BLaER1 (cell line): ENCODE measurements around the gene PHF20.
"Not testable (repeated sequence)": the region's sequence is repeated elsewhere in the genome, so short reads cannot be mapped to it uniquely, and the experiment has no call there.

ENCODE experiments used
- H3K27ac ChIP-seq: shearing (Covaris generic); formaldehyde crosslinking; 2 replicates; pipeline ENCODE4 v1.8.1; 2022
- H3K27me3 ChIP-seq: shearing (Covaris generic); formaldehyde crosslinking; 2 replicates; pipeline ENCODE4 v1.8.1; 2022
- H3K36me3 ChIP-seq: shearing (Covaris generic); formaldehyde crosslinking; 2 replicates; pipeline ENCODE4 v1.8.1; 2022
- H3K4me1 ChIP-seq: shearing (Covaris generic); formaldehyde crosslinking; 2 replicates; pipeline ENCODE4 v1.8.1; 2022
- H3K4me2 ChIP-seq: shearing (Covaris generic); formaldehyde crosslinking; 2 replicates; pipeline ENCODE4 v1.8.1; 2022
- H3K4me3 ChIP-seq: shearing (Covaris generic); formaldehyde crosslinking; 2 replicates; pipeline ENCODE4 v1.8.1; 2022
- H3K9ac ChIP-seq: shearing (Covaris generic); formaldehyde crosslinking; 2 replicates; pipeline ENCODE4 v1.8.1; 2022
- H3K9me3 ChIP-seq: shearing (Covaris generic); formaldehyde crosslinking; 2 replicates; pipeline ENCODE4 v1.8.1; 2022
- H4K20me1 ChIP-seq: shearing (Covaris generic); formaldehyde crosslinking; 2 replicates; pipeline ENCODE4 v1.8.1; 2022
- Cebpa-rat ChIP-seq: shearing (Covaris generic); IDR thresholded peaks from 2 replicates; pipeline ENCODE4 v1.8.1; 2022

The PHF20 gene

DNA sequence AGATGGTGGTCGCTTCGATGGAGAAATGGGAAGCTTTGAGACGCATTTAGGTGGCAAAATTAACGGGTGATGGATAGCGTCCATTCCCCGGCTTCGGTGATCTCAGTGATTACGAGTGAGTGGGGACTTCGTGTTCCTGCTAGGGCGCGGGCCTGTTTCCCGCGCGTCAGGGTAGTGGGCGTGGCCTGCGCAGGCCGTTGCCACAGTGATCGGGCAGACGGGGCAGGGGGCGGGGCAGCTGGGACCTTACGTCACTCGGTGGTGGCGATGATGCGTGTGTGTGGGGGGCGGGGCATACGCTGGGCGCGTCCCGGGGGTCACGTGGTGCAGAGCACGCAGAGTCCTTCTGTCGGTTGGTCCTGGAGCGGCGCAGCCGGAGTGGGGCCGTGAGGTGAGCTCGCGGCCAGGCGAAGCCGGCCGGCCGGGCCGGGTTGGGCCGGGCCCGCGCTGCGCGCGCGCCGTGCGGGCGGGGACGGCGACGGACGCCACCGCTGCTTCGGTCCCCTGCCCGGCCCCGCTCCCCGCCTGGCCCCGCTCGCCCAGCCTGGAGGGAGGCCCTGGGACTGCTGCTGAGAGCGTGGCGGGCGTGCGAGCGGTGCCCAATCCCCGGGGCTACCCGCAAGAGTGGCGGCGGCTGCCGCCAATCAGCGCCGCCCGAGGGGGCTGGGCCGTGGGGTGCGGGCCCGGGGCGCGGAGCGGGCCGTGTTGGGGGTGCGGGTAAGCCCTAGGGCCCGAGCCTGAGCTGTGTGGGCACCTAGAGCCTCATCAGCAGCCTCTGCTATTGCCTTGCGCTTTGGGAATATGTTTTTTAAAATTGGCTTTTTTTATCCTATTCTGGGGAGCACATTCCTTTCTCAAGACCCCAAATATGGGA is at the start of gene PHF20:
TSS of gene PHF20 (plus strand) at position 327 of the 874 bp plus-strand sequence. CDS start 29,508 bp downstream, outside the sequence.
- Histone ChIP-seq H3K27ac (peak within 1 kb of the TSS; percentile 92), H3K36me3 (peaks cover 25% of the 10 kb centered on the region; the same call in 1 of the 2 replicates), H3K27me3 (no peaks in the 10 kb centered on the region), H3K4me3 (peak within 1 kb of the TSS; percentile 80), H3K4me1 (peaks cover 72% of the 10 kb centered on the region), H3K9ac (peak within 1 kb of the TSS; percentile 91), H3K9me3 (no peaks in the 10 kb centered on the region), H3K4me2 (peak within 1 kb of the TSS; percentile 97), H4K20me1 (peaks cover 42% of the 10 kb centered on the region)
- no peak for TF ChIP-seq Cebpa-rat

- H3K36me3 ChIP-seq, result peaks cover 100% of the 10 kb centered on the region
- not testable (repeated sequence) for H3K9ac ChIP-seq, H3K27me3 ChIP-seq, H3K4me1 ChIP-seq, H3K9me3 ChIP-seq, H3K4me2 ChIP-seq, H3K27ac ChIP-seq, H3K4me3 ChIP-seq
- H4K20me1 ChIP-seq, result peaks cover 100% of the 10 kb centered on the region
These were observed 48.6 kb upstream of the PHF20 start for GRCh38 chr20:35723275-35723639.

DNA sequence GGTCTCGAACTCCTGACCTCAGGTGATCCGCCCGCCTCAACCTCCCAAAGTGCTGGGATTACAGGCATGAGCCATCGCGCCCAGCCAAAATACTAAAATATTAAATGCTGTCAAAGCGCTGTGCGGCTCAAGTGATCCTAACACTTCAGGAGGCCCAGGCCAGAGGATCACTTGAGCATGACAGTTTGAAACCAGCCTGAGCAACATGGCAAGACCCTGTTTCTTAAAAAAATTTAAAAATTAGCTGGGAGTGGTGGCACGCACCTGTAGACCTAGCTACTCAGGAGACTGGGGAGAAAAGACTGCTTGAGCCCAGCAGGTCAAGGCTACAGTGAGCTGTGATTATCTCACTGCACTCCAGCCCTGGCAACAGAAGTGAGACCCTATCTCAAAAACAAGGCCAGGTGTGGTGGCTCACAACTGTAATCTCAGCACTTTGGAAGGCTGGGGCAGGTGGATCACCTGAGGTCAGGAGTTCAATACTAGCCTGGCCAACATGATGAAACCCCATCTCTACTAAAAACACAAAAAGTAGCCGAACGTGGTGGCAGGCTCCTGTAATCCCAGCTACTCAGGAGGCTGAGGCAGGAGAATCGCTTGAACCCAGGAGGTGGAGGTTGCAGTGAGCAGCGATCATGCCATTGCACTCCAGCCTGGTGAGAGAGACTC is 48.0 kb upstream of the PHF20 start:
- not testable (repeated sequence) for H3K27me3 ChIP-seq, H3K4me1 ChIP-seq, H3K4me2 ChIP-seq, H3K4me3 ChIP-seq, H3K27ac ChIP-seq, H3K9ac ChIP-seq, H3K9me3 ChIP-seq
- Histone ChIP-seq H4K20me1 (peaks cover 100% of the 10 kb centered on the region), H3K36me3 (peaks cover 100% of the 10 kb centered on the region)

DNA sequence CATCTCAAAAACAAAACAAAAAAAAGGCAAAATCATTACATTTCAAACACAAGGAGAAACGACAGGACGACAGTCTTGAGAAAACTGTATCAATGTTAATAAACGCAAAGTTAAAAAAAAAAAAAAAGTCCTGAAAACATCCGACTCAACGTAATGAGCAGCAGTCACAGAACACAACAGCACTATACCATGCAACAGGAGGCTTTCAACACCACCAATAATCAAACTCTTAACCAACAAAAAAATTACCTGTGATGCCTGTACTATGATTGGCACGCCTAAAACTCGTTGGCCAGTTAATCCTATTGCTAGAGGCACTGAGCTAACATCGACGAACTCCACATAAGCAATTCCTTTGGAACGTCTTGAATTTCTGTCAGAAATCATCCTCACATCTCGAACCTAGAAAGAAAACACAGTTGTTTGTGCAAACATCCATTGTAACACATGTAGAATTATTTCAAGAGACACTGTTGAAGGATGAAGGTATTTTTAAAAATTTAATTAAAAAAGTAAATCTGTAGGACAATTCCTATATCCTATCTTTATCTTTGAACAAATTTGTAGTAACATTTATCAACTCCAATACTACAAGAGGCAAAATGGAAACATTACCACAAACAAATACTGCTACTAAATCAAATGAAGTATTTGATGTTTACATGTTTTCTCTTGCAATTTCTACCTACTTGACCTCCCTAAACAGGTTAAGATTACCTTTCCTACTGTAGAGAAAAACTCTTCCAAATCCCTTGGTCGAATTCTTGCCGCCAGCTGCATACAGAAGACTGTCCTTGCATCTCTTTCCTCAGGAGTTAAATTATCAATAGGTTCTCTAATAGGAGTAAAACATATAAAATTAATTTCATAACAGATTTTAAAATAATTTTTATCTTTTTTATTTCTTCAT is 47.2 kb upstream of the PHF20 start:
- no peak overlapping the region for H3K4me2 ChIP-seq
- H3K4me1 ChIP-seq, result no peaks in the 10 kb centered on the region
- no peak overlapping the region for H3K9ac ChIP-seq
- no peak overlapping the region for H3K4me3 ChIP-seq
- peaks cover 100% of the 10 kb centered on the region for H3K36me3 ChIP-seq
- no peaks in the 10 kb centered on the region for H3K27me3 ChIP-seq
- H3K27ac ChIP-seq, result no peak overlapping the region
- TF ChIP-seq Cebpa-rat, result no peak
- H4K20me1 ChIP-seq, result peaks cover 100% of the 10 kb centered on the region
- H3K9me3 ChIP-seq, result no peaks in the 10 kb centered on the region

GRCh38 chr20:35726842-35727711 is 44.7 kb upstream of the PHF20 start:
- H3K27ac ChIP-seq, result no peak overlapping the region
- TF ChIP-seq Cebpa-rat, result no peak; the same call in 1 of the 2 replicates
- H3K9ac ChIP-seq, result no peak overlapping the region
- H3K4me1 ChIP-seq, result no peaks in the 10 kb centered on the region
- peaks cover 100% of the 10 kb centered on the region for H4K20me1 ChIP-seq
- peaks cover 100% of the 10 kb centered on the region for H3K36me3 ChIP-seq
- no peak overlapping the region for H3K4me3 ChIP-seq
- H3K27me3 ChIP-seq, result no peaks in the 10 kb centered on the region
- H3K4me2 ChIP-seq, result no peak overlapping the region
- no peaks in the 10 kb centered on the region for H3K9me3 ChIP-seq

GRCh38 chr20:35729283-35729807 is 42.5 kb upstream of the PHF20 start:
- no peak overlapping the region for H3K4me3 ChIP-seq
- H3K4me2 ChIP-seq, result no peak overlapping the region
- no peaks in the 10 kb centered on the region for H3K9me3 ChIP-seq
- H3K27ac ChIP-seq, result no peak overlapping the region
- H3K27me3 ChIP-seq, result no peaks in the 10 kb centered on the region
- no peak for TF ChIP-seq Cebpa-rat
- peaks cover 100% of the 10 kb centered on the region for H4K20me1 ChIP-seq
- no peak overlapping the region for H3K9ac ChIP-seq
- peaks cover 100% of the 10 kb centered on the region for H3K36me3 ChIP-seq
- 0 out of 2 replicates have a peak, but pooled peaks cover 5% of the 10 kb centered on the region for H3K4me1 ChIP-seq

- 0 out of 2 replicates have a peak, but pooled peaks cover 9% of the 10 kb centered on the region for H3K4me1 ChIP-seq
- H3K36me3 ChIP-seq, result peaks cover 100% of the 10 kb centered on the region
- H3K27ac ChIP-seq, result no peak overlapping the region
- peaks cover 100% of the 10 kb centered on the region for H4K20me1 ChIP-seq
- no peak overlapping the region for H3K4me3 ChIP-seq
- no peaks in the 10 kb centered on the region for H3K9me3 ChIP-seq
- no peak for TF ChIP-seq Cebpa-rat
- H3K27me3 ChIP-seq, result no peaks in the 10 kb centered on the region
- no peak overlapping the region for H3K9ac ChIP-seq
- no peak overlapping the region for H3K4me2 ChIP-seq
These were observed 41.8 kb upstream of the PHF20 start for GRCh38 chr20:35729836-35730582.
